NCI-H345 treated with DMSO at 0.1 percent for 48 hours (cell line): ENCODE results near the gene MAN2B2.

Source experiments
- DNase-seq: peaks from one replicate; lab custom pipeline; 2025; ENCODE audit not compliant: unreplicated experiment; lab: John Stamatoyannopoulos, UW

The MAN2B2 gene

GRCh38 chr4:6574747-6575502 lies at the start of gene MAN2B2:
Gene MAN2B2 (plus strand): TSS chr4:6575189. CDS start chr4:6575211, 22 bp downstream.
- DNase-seq: peak; percentile 52

GRCh38 chr4:6525474-6525873 lies 49.5 kb upstream of the MAN2B2 start:
- no peak for DNase-seq

GRCh38 chr4:6526156-6526555 lies 48.8 kb upstream of the MAN2B2 start:
- no peak for DNase-seq

GRCh38 chr4:6526671-6527091 lies 48.3 kb upstream of the MAN2B2 start:
- no peak for DNase-seq

- no peak for DNase-seq
Measured at GRCh38 chr4:6527259-6527658, 47.7 kb upstream of the MAN2B2 start.

- DNase-seq: no peak
Measured at GRCh38 chr4:6527683-6528595, 47.0 kb upstream of the MAN2B2 start.

- DNase-seq: no peak
Measured at GRCh38 chr4:6529021-6529420, 46.0 kb upstream of the MAN2B2 start.

- DNase-seq: no peak
Measured at GRCh38 chr4:6530301-6530700, 44.7 kb upstream of the MAN2B2 start.

GRCh38 chr4:6530964-6531363 lies 44.0 kb upstream of the MAN2B2 start:
- DNase-seq: no peak

GRCh38 chr4:6532102-6532501 lies 42.9 kb upstream of the MAN2B2 start:
- no peak for DNase-seq

- no peak for DNase-seq
Measured at GRCh38 chr4:6532658-6533057, 42.3 kb upstream of the MAN2B2 start.

GRCh38 chr4:6534050-6534449 lies 40.9 kb upstream of the MAN2B2 start:
- DNase-seq: no peak

GRCh38 chr4:6534618-6535328 lies 40.2 kb upstream of the MAN2B2 start:
- DNase-seq: no peak

GRCh38 chr4:6535329-6535692 lies 39.7 kb upstream of the MAN2B2 start:
- no peak for DNase-seq

GRCh38 chr4:6535706-6536105 lies 39.3 kb upstream of the MAN2B2 start:
- no peak for DNase-seq

- DNase-seq: no peak
Measured at GRCh38 chr4:6538111-6538510, 36.9 kb upstream of the MAN2B2 start.

GRCh38 chr4:6538575-6538974 lies 36.4 kb upstream of the MAN2B2 start:
- DNase-seq: peak; percentile 13

- no peak for DNase-seq
Measured at GRCh38 chr4:6539009-6539764, 35.8 kb upstream of the MAN2B2 start.

- DNase-seq: no peak
Measured at GRCh38 chr4:6540879-6541278, 34.1 kb upstream of the MAN2B2 start.

- DNase-seq: no peak
Measured at GRCh38 chr4:6541789-6542188, 33.2 kb upstream of the MAN2B2 start.

- DNase-seq: no peak
Measured at GRCh38 chr4:6542951-6543350, 32.0 kb upstream of the MAN2B2 start.
